GM12878 (cell line): ENCODE results near the gene PTPN18. TPM values are rescaled to one million over a fixed set of nuclear protein-coding genes. Genes with fewer than 3 reads are reported as not detected.

Experiments
- BMI1 ChIP-seq: fragments of 450-650 bp; IDR thresholded peaks from 2 replicates; pipeline ENCODE4 v1.6.1; 2016; ENCODE audit warnings: mild to moderate bottlenecking, moderate library complexity, borderline replicate concordance
- CBFB ChIP-seq: IDR thresholded peaks from 2 replicates; pipeline ENCODE4 v1.6.1; 2016; ENCODE audit warnings: antibody characterized with exemption, low read depth
- CEBPZ ChIP-seq: fragments of 150-350 bp; IDR thresholded peaks from 2 replicates; pipeline ENCODE4 v1.6.1; 2016; ENCODE audit warnings: low read depth, low read length
- EED ChIP-seq: sonication (generic); IDR thresholded peaks from 2 replicates; pipeline ENCODE4 v1.6.1; 2016; ENCODE audit warnings: antibody characterized with exemption, low read depth
- EGR1 ChIP-seq, 2 experiments: IDR thresholded peaks; 1 replicate in 1 of 2; 2 replicates in 1 of 2; pipeline ENCODE4 v1.6.1; 2011 to 2012; ENCODE audit warnings: low read depth in 2 of 2, low read length in 2 of 2, borderline replicate concordance in 1 of 2, mild to moderate bottlenecking in 1 of 2, moderate library complexity in 1 of 2
- EZH2 ChIP-seq: IDR thresholded peaks from 2 replicates; pipeline ENCODE4 v1.6.1; 2012; ENCODE audit warnings: low read depth, mild to moderate bottlenecking, control low read depth, inconsistent platforms, low read length, borderline replicate concordance; ENCODE audit not compliant: control insufficient read depth
- HDAC6 ChIP-seq: fragments of 200-600 bp; sonication (generic); IDR thresholded peaks from one replicate; pipeline ENCODE4 v1.8.0; 2017; ENCODE audit warnings: antibody characterized with exemption; ENCODE audit not compliant: unreplicated experiment
- IKZF1 ChIP-seq: fragments of 450-650 bp; conservative IDR thresholded peaks from 2 replicates; pipeline ENCODE4 v1.6.1; 2017; ENCODE audit warnings: antibody characterized with exemption, mild to moderate bottlenecking
- MEF2B ChIP-seq: fragments of 450-650 bp; IDR thresholded peaks from 2 replicates; pipeline ENCODE4 v1.6.1; 2018; ENCODE audit warnings: mild to moderate bottlenecking, moderate library complexity; ENCODE audit not compliant: partially characterized antibody, poor library complexity, severe bottlenecking
- MXI1 ChIP-seq: fragments of 150-350 bp; IDR thresholded peaks from 2 replicates; pipeline ENCODE4 v1.6.1; 2011; ENCODE audit warnings: low read depth, mild to moderate bottlenecking, inconsistent platforms, low read length, improper control_type of control experiment
- RB1 ChIP-seq: fragments of 450-650 bp; formaldehyde crosslinking; IDR thresholded peaks from 2 replicates; pipeline ENCODE4 v1.6.1; 2017; ENCODE audit warnings: mild to moderate bottlenecking, borderline replicate concordance
- RELB ChIP-seq: fragments of 450-650 bp; IDR thresholded peaks from 2 replicates; pipeline ENCODE4 v1.6.1; 2017; ENCODE audit warnings: low read depth, mild to moderate bottlenecking, moderate library complexity
- SIX5 ChIP-seq: IDR thresholded peaks from 2 replicates; pipeline ENCODE4 v1.6.1; 2011; ENCODE audit warnings: mild to moderate bottlenecking, low read depth, low read length, moderate library complexity; ENCODE audit not compliant: severe bottlenecking
- TAF1 ChIP-seq: IDR thresholded peaks from 2 replicates; pipeline ENCODE4 v1.6.1; 2011; ENCODE audit warnings: mild to moderate bottlenecking, low read depth, low read length, borderline replicate concordance
- TCF7 ChIP-seq: IDR thresholded peaks from 2 replicates; pipeline ENCODE4 v1.6.1; 2014; ENCODE audit warnings: antibody characterized with exemption, borderline replicate concordance
- USF2 ChIP-seq: IDR thresholded peaks from 2 replicates; pipeline ENCODE4 v1.6.1; 2011; ENCODE audit warnings: low read depth, low read length, improper control_type of control experiment, borderline replicate concordance
- ZNF274 ChIP-seq: IDR thresholded peaks from one replicate; pipeline ENCODE4 v1.8.0; 2011; ENCODE audit not compliant: insufficient read length, insufficient read depth
- ZNF384 ChIP-seq: IDR thresholded peaks from 2 replicates; pipeline ENCODE4 v1.6.1; 2012; ENCODE audit warnings: low read depth, mild to moderate bottlenecking, low read length, improper control_type of control experiment, borderline replicate concordance
- ZNF592 ChIP-seq: fragments of 450-650 bp; IDR thresholded peaks from 2 replicates; pipeline ENCODE4 v1.6.1; 2017; ENCODE audit warnings: mild to moderate bottlenecking, moderate library complexity
- polyA plus RNA-seq, 11 experiments: library from polyadenylated mRNA; depleted of rRNA in 4 of 11; unstranded in 6 of 11; stranded (reverse) in 5 of 11; fragments of >200 nt; fragmentation: Nextera tagmentation in 4 of 11; fragmentation: Illumina TruSeq in 1 of 11; extraction: Ambion mirVana in 4 of 11; extraction: Trizol in 1 of 11; gene quantifications; 1 replicate in 1 of 11; 2 replicates in 10 of 11; pipeline versions ENCODE4 v1.2.1 to v1.2.3, GENCODE V29; 2011 to 2016; ENCODE audit warnings: inconsistent platforms in 2 of 11, missing spikeins in 2 of 11, low read depth in 1 of 11
- total RNA-seq, 4 experiments: library from RNA; depleted of rRNA in 3 of 4; stranded (reverse); fragments of >200 nt in 3 of 4; fragmentation: Illumina TruSeq in 1 of 4; extraction: Trizol in 1 of 4; gene quantifications; 2 replicates each; pipeline versions ENCODE4 v1.2.1 to v1.2.3, GENCODE V29; 2013 to 2021

PTPN18 gene
- total and polyA plus RNA-seq, 10 of the 15 experiments (the other 5 are each of a cell fraction or from before 2014, with no cell fraction given), result 14.8 to 89.9 (median 43.4) TPM

GRCh38 chr2:130342533-130343275 lies 13.2 kb upstream of the PTPN18 start, which contains the start of gene IMP4 (continued):
- TF ChIP-seq HDAC6, result no peak
- TF ChIP-seq ZNF384, result no peak
- peak; percentile 86 for TF ChIP-seq TAF1
- TF ChIP-seq ZNF274, result no peak
- peak; percentile 85; the same call in 1 of the 2 replicates for TF ChIP-seq RELB
- TF ChIP-seq EGR1 (IDR thresholded peaks at IDR 0.05; ENCODE audit: borderline replicate concordance in 1 of 2, low read depth in 2 of 2, low read length in 2 of 2), result no peak
- peak; percentile 84 for TF ChIP-seq USF2
- TF ChIP-seq TCF7, result no peak; the same call in 1 of the 2 replicates
- TF ChIP-seq ZNF592, result no peak; the same call in 1 of the 2 replicates
- peak; percentile 51 for TF ChIP-seq MEF2B
- TF ChIP-seq RB1, result 0 out of 2 replicates have a peak, but pooled peaks have one; percentile 60
- peak; percentile 99 for TF ChIP-seq MXI1
- peak; percentile 90 for TF ChIP-seq IKZF1
- no peak for TF ChIP-seq CBFB
- TF ChIP-seq BMI1, result no peak
- TF ChIP-seq EZH2, result no peak
- TF ChIP-seq CEBPZ, result no peak
- TF ChIP-seq EED, result peak; percentile 10; the same call in 1 of the 2 replicates
- peak; percentile 87 for TF ChIP-seq SIX5
